HEK293T (cell line): ENCODE data around the gene GRAMD4.

Experiments used
- ARNT ChIP-seq: fragments of 450-650 bp; IDR thresholded peaks from 2 replicates; pipeline ENCODE4 v1.6.1; 2017; ENCODE audit warnings: mild to moderate bottlenecking
- ELF4 ChIP-seq: fragments of 450-650 bp; IDR thresholded peaks from 2 replicates; pipeline ENCODE4 v1.6.1; 2017; ENCODE audit warnings: antibody characterized with exemption
- FOXA1 ChIP-seq: fragments of 450-650 bp; IDR thresholded peaks from 2 replicates; pipeline ENCODE4 v1.6.1; 2016; ENCODE audit warnings: mild to moderate bottlenecking
- SP1 ChIP-seq: fragments of 450-650 bp; IDR thresholded peaks from 2 replicates; pipeline ENCODE4 v1.6.1; 2017
- ZNF384 ChIP-seq: fragments of 450-650 bp; IDR thresholded peaks from 2 replicates; pipeline ENCODE4 v1.6.1; 2016

DNA sequence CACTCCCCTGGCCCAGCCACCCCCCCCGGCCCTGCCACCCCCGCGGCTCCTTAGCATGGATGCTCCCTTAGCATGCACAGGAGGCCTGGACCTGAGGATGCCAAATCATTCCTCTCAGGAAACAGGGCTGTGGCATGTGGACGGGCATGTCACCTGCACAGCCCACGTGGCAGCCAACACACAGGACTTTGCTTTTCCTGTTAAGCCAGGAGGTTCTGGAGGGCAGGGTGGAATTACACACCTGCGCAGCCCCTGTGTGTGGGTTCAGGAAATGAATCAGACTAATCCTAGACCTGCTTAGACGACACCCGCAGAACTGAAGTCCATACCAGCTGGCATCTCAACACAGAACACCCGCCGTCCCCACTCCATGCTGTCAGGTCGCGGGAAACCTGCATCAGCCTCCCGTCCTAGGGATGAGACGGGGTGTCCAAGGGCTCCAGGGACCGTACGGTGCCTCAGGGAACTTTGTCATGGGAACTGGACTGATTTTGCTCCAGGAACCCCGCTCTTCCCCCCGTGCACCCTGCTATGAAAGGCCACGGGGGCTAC, 107.7 kb downstream of the GRAMD4 start:
- TF ChIP-seq SP1 = no peak
- no peak for TF ChIP-seq ELF4
- TF ChIP-seq FOXA1 = no peak
- TF ChIP-seq ZNF384 = no peak
- no peak for TF ChIP-seq ARNT
